HEK293 (cell line): ENCODE results near the gene PRKCE.
A peak's percentile ranks its signal among the peaks of the same experiment; 100 is the strongest.

ENCODE experiments used
- CTCF ChIA-PET: fragments of 350-600 bp; formaldehyde crosslinking; extraction: SDS; loops from one replicate; lab custom pipeline; 2021; ENCODE audit warnings: antibody characterized with exemption; lab: Yijun Ruan, JAX
- POLR2A ChIA-PET: fragments of 300-600 bp; formaldehyde crosslinking; extraction: SDS; loops from one replicate; lab custom pipeline; 2020; ENCODE audit warnings: antibody characterized with exemption, inconsistent platforms; lab: Yijun Ruan, JAX
- H3K27ac ChIP-seq: fragments of 200-500 bp; sonication (Bioruptor generic); 2 replicates; pipeline ENCODE4 v1.5.1; 2014; ENCODE audit warnings: low read depth, low read length, control low read depth, inconsistent platforms; ENCODE audit errors: extremely low read depth
- H3K36me3 ChIP-seq, 2 experiments: fragments of 200-500 bp in 1 of 2; sonication (Bioruptor generic) in 1 of 2; 1 replicate in 1 of 2; 2 replicates in 1 of 2; pipeline ENCODE4 v1.5.1; 2014 to 2017; ENCODE audit warnings: inconsistent platforms in 2 of 2, low read length in 2 of 2; ENCODE audit not compliant: control insufficient read depth in 2 of 2, insufficient read depth in 1 of 2
- H3K4me1 ChIP-seq: fragments of 200-500 bp; sonication (Bioruptor generic); 2 replicates; pipeline ENCODE4 v1.5.1; 2014; ENCODE audit warnings: mild to moderate bottlenecking, low read length, inconsistent platforms; ENCODE audit not compliant: control insufficient read depth, insufficient read depth
- H3K4me3 ChIP-seq: 2 replicates; pipeline ENCODE4 v1.5.1; 2011; ENCODE audit warnings: low read depth, mild to moderate bottlenecking, control low read depth, low read length, moderate library complexity
- H3K9me3 ChIP-seq: fragments of 200-500 bp; sonication (Bioruptor generic); 2 replicates; pipeline ENCODE4 v1.5.1; 2014; ENCODE audit warnings: low read depth, low read length, inconsistent platforms; ENCODE audit not compliant: control insufficient read depth, insufficient read depth
- BCL11B ChIP-seq: fragments of 450-650 bp; formaldehyde crosslinking; IDR thresholded peaks from 2 replicates; pipeline ENCODE4 v1.5.1; 2016; ENCODE audit warnings: low read depth, missing biosample characterization, missing genetic modification characterization
- SCRT2 ChIP-seq: fragments of 450-650 bp; formaldehyde crosslinking; IDR thresholded peaks from 2 replicates; pipeline ENCODE4 v1.5.1; 2016; ENCODE audit warnings: missing biosample characterization, missing genetic modification characterization
- ZBTB17 ChIP-seq: fragments of 450-650 bp; formaldehyde crosslinking; IDR thresholded peaks from 2 replicates; pipeline ENCODE4 v1.5.1; 2016; ENCODE audit warnings: missing biosample characterization, missing genetic modification characterization
- ZBTB49 ChIP-seq: fragments of 450-650 bp; formaldehyde crosslinking; IDR thresholded peaks from 2 replicates; pipeline ENCODE4 v1.5.1; 2016; ENCODE audit warnings: missing biosample characterization, missing genetic modification characterization, low read depth
- ZNF19 ChIP-seq: fragments of 450-650 bp; formaldehyde crosslinking; IDR thresholded peaks from 2 replicates; pipeline ENCODE4; 2016; ENCODE audit warnings: missing biosample characterization, missing genetic modification characterization, low read depth
- ZNF26 ChIP-seq: fragments of 450-650 bp; formaldehyde crosslinking; IDR thresholded peaks from 2 replicates; pipeline ENCODE4 v1.5.1; 2016; ENCODE audit warnings: missing biosample characterization, missing genetic modification characterization
- ZNF280C ChIP-seq: fragments of 450-650 bp; formaldehyde crosslinking; IDR thresholded peaks from 2 replicates; pipeline ENCODE4 v1.5.1; 2016; ENCODE audit warnings: missing biosample characterization, missing genetic modification characterization
- ZNF645 ChIP-seq: fragments of 450-650 bp; formaldehyde crosslinking; IDR thresholded peaks from 2 replicates; pipeline ENCODE4; 2016; ENCODE audit warnings: missing biosample characterization, missing genetic modification characterization
- ZNF658 ChIP-seq: fragments of 450-650 bp; formaldehyde crosslinking; IDR thresholded peaks from 2 replicates; pipeline ENCODE4; 2016; ENCODE audit warnings: missing biosample characterization, missing genetic modification characterization
- ZSCAN4 ChIP-seq: fragments of 450-650 bp; formaldehyde crosslinking; IDR thresholded peaks from 2 replicates; pipeline ENCODE4 v1.5.1; 2017; ENCODE audit warnings: missing biosample characterization, missing genetic modification characterization
- TF ChIP-seq, protein P1 (sequence below): fragments of 450-650 bp; formaldehyde crosslinking; IDR thresholded peaks from 2 replicates; pipeline ENCODE4 v1.5.1; 2016; ENCODE audit warnings: missing biosample characterization, missing genetic modification characterization
- TF ChIP-seq, protein P2 (sequence below): fragments of 450-650 bp; formaldehyde crosslinking; IDR thresholded peaks from 2 replicates; pipeline ENCODE4 v1.5.1; 2017; ENCODE audit warnings: missing biosample characterization, mild to moderate bottlenecking, missing genetic modification characterization, moderate library complexity

Gene PRKCE

DNA sequence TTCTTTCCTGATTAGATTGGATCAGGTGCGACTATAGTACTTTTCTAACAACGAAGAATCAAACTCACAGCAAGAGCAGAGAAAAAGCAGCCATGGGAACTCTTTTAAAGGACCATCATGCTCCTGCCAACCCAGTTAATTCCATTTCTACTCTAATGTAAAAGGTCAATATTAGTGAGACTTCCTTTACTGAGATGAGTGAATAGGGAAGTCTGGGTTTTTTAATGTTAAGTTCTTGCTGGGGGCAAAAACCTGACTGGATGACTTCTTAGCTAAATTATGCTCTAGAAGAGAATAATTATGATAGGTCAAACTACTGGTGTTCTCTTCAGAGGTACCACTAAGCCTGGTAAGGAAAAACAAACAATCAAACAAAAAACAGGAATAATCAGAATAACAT lies 48.9 kb upstream of the PRKCE start (continued):
- TF ChIP-seq ZSCAN4 (tag by site-specific recombination) = no peak
- TF ChIP-seq ZBTB49 (tag by site-specific recombination) = no peak
- TF ChIP-seq ZBTB17 (tag by site-specific recombination) = no peak

DNA sequence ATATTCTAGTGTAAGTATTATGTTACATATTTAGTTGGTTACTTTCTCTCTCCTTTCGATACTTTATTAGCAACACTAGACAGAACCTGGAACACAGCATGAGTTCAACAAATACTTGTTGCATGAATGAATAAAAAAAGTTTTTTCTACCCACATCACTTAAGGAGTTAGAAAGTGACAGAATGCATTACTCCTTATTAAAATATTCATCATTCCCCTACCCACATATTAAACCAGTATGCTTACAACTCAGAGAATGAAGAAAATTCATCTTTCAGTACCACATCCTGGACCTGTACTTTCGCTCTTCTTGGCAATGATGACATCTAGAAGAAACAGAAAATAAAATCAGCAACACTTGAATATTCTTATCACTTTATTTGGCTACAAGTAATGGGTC lies 46.4 kb upstream of the PRKCE start:
- CTCF ChIA-PET = interaction anchor here (0.6 to 1.7 kb wide), 2 partner anchors 19 to 1713 kb away, joined by 3 to 4 read pairs; no protein-coding TSS in a partner anchor
- TF ChIP-seq ZNF26 (no peak), SCRT2 (peak; percentile 59), BCL11B (no peak), ZNF19 (tag by site-specific recombination) (no peak), ZNF658 (tag by site-specific recombination) (no peak)
- TF ChIP-seq, protein P1, sequence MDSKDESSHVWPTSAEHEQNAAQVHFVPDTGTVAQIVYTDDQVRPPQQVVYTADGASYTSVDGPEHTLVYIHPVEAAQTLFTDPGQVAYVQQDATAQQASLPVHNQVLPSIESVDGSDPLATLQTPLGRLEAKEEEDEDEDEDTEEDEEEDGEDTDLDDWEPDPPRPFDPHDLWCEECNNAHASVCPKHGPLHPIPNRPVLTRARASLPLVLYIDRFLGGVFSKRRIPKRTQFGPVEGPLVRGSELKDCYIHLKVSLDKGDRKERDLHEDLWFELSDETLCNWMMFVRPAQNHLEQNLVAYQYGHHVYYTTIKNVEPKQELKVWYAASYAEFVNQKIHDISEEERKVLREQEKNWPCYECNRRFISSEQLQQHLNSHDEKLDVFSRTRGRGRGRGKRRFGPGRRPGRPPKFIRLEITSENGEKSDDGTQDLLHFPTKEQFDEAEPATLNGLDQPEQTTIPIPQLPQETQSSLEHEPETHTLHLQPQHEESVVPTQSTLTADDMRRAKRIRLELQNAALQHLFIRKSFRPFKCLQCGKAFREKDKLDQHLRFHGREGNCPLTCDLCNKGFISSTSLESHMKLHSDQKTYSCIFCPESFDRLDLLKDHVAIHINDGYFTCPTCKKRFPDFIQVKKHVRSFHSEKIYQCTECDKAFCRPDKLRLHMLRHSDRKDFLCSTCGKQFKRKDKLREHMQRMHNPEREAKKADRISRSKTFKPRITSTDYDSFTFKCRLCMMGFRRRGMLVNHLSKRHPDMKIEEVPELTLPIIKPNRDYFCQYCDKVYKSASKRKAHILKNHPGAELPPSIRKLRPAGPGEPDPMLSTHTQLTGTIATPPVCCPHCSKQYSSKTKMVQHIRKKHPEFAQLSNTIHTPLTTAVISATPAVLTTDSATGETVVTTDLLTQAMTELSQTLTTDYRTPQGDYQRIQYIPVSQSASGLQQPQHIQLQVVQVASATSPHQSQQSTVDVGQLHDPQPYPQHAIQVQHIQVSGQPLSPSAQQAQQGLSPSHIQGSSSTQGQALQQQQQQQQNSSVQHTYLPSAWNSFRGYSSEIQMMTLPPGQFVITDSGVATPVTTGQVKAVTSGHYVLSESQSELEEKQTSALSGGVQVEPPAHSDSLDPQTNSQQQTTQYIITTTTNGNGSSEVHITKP (tag by site-specific recombination) = no peak
- TF ChIP-seq, protein P2, sequence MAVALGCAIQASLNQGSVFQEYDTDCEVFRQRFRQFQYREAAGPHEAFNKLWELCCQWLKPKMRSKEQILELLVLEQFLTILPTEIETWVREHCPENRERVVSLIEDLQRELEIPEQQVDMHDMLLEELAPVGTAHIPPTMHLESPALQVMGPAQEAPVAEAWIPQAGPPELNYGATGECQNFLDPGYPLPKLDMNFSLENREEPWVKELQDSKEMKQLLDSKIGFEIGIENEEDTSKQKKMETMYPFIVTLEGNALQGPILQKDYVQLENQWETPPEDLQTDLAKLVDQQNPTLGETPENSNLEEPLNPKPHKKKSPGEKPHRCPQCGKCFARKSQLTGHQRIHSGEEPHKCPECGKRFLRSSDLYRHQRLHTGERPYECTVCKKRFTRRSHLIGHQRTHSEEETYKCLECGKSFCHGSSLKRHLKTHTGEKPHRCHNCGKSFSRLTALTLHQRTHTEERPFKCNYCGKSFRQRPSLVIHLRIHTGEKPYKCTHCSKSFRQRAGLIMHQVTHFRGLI = no peak
- Histone ChIP-seq H3K4me3 (no peak overlapping the region), H3K9me3 (no peaks in the 10 kb centered on the region), H3K36me3 (peaks cover 11 to 47% of the 10 kb centered on the region in 2 experiments), H3K4me1 (peaks cover 4% of the 10 kb centered on the region; the same call in 1 of the 2 replicates), H3K27ac (no peak overlapping the region)
- POLR2A ChIA-PET = no interaction called here

DNA sequence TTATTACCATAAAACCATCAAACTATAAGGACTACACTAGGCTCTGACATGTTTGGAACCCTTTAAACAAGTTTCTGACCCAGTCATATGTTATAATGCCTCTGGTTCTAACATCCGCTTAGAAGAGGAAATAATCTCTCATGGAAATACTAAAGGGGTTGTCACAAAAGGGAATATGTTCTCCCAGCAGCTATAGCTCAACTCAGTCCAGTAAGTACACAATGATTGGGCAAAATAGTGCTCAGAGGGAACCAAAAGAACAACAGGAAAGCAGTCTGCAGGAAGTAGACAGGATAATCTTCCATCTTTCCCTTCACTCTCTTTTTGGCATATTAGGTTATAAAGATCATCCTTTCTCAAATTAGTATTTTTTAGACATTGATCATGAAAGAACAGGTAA lies 44.7 kb upstream of the PRKCE start:
- Histone ChIP-seq H3K9me3 (no peaks in the 10 kb centered on the region), H3K4me1 (peaks cover 5% of the 10 kb centered on the region; the same call in 1 of the 2 replicates), H3K4me3 (no peak overlapping the region), H3K36me3 (peaks cover 11 to 30% of the 10 kb centered on the region in 2 experiments), H3K27ac (no peak overlapping the region)
- TF ChIP-seq ZNF280C (tag by site-specific recombination) (no peak), ZNF645 (tag by site-specific recombination) (no peak)
- ChIA-PET POLR2A (no interaction called here), CTCF (interaction anchor here (0.5 to 2.7 kb wide), 17 partner anchors 9 to 423 kb away, joined by 3 to 27 read pairs (median 4); no protein-coding TSS in a partner anchor)
